Measurements from ENCODE around the gene SIGLEC6. TPM values are rescaled to one million over a fixed set of nuclear protein-coding genes. Genes with fewer than 3 reads are reported as not detected.

The SIGLEC6 gene
- total RNA-seq, 1 donor from 2014 or later, result not detected

- DNase-seq (ENCODE audit: low read depth), result no peak
Measured at GRCh38 chr19:51477344-51477743, 54.1 kb downstream of the SIGLEC6 start.

GRCh38 chr19:51476164-51476563, 55.3 kb downstream of the SIGLEC6 start:
- no peak for DNase-seq (ENCODE audit: low read depth)

GRCh38 chr19:51473009-51473707, 58.3 kb downstream of the SIGLEC6 start:
- DNase-seq (ENCODE audit: low read depth), result peak; percentile 79

GRCh38 chr19:51472607-51473006, 58.9 kb downstream of the SIGLEC6 start:
- no peak for DNase-seq (ENCODE audit: low read depth)

GRCh38 chr19:51471527-51471926, 59.9 kb downstream of the SIGLEC6 start:
- DNase-seq (ENCODE audit: low read depth), result no peak

- no peak for DNase-seq (ENCODE audit: low read depth)
Measured at GRCh38 chr19:51470966-51471365, 60.5 kb downstream of the SIGLEC6 start.

- DNase-seq (ENCODE audit: low read depth), result no peak
Measured at GRCh38 chr19:51469629-51470028, 61.8 kb downstream of the SIGLEC6 start.

GRCh38 chr19:51469162-51469561, 62.3 kb downstream of the SIGLEC6 start:
- DNase-seq (ENCODE audit: low read depth), result no peak

- no peak for DNase-seq (ENCODE audit: low read depth)
Measured at GRCh38 chr19:51468545-51468920, 62.9 kb downstream of the SIGLEC6 start.

- DNase-seq (ENCODE audit: low read depth), result no peak
Measured at GRCh38 chr19:51467864-51468544, 63.5 kb downstream of the SIGLEC6 start.

Other genes starting within 250 kb of the SIGLEC6 start
- gene IGLON5, start 220.0 kb downstream of the SIGLEC6 start, total RNA-seq, result not detected in 2 replicates
- 1.6 and 1.8 TPM in 2 replicates for gene VSIG10L, start 189.5 kb downstream of the SIGLEC6 start, total RNA-seq
- gene ETFB, start 165.3 kb downstream of the SIGLEC6 start, total RNA-seq, result 73.4 and 76.2 TPM in 2 replicates
- not detected in 2 replicates for gene CLDND2, start 162.7 kb downstream of the SIGLEC6 start, total RNA-seq
- gene NKG7, start 159.0 kb downstream of the SIGLEC6 start, total RNA-seq, result not detected in 2 replicates
- not detected in 2 replicates for gene LIM2, start 143.7 kb downstream of the SIGLEC6 start, total RNA-seq
- gene C19orf84, start 141.1 kb downstream of the SIGLEC6 start, total RNA-seq, result not detected in 2 replicates
- not detected in 2 replicates for gene SIGLEC10, start 114.0 kb downstream of the SIGLEC6 start, total RNA-seq
- not detected in 2 replicates for gene SIGLEC8, start 73.2 kb downstream of the SIGLEC6 start, total RNA-seq
- gene CEACAM18, start 53.1 kb downstream of the SIGLEC6 start, total RNA-seq, result not detected in 2 replicates
- gene SIGLEC12, start 29.9 kb downstream of the SIGLEC6 start, total RNA-seq, result not detected in 2 replicates
- 4.5 and 5.0 TPM in 2 replicates for gene ZNF175, start 39.6 kb upstream of the SIGLEC6 start, total RNA-seq
- not detected in 2 replicates for gene SIGLEC5, start 98.7 kb upstream of the SIGLEC6 start, total RNA-seq
- not detected in 2 replicates for gene SIGLEC14, start 115.2 kb upstream of the SIGLEC6 start, total RNA-seq
- gene SPACA6, start 161.7 kb upstream of the SIGLEC6 start, total RNA-seq, result 5.2 and 8.0 TPM in 2 replicates
- 0.57 and 0.70 TPM in 2 replicates for gene HAS1, start 192.3 kb upstream of the SIGLEC6 start, total RNA-seq
- gene FPR1, start 220.2 kb upstream of the SIGLEC6 start, total RNA-seq, result 0.05 and 0.16 TPM in 2 replicates
- not detected in 2 replicates for gene FPR2, start 229.5 kb upstream of the SIGLEC6 start, total RNA-seq